ENCODE measurements around the gene PCMT1.
"Not testable (repeated sequence)": the region's sequence is repeated elsewhere in the genome, so short reads cannot be mapped to it uniquely, and the experiment has no call there.

PCMT1 gene

GRCh38 chr6:149750136-149750609 lies 632 bp downstream of the PCMT1 start:
- peak; percentile 59 for DNase-seq (ENCODE audit: low read depth)

GRCh38 chr6:149751239-149751638 lies 1.7 kb downstream of the PCMT1 start:
- no peak for DNase-seq (ENCODE audit: low read depth)

DNA sequence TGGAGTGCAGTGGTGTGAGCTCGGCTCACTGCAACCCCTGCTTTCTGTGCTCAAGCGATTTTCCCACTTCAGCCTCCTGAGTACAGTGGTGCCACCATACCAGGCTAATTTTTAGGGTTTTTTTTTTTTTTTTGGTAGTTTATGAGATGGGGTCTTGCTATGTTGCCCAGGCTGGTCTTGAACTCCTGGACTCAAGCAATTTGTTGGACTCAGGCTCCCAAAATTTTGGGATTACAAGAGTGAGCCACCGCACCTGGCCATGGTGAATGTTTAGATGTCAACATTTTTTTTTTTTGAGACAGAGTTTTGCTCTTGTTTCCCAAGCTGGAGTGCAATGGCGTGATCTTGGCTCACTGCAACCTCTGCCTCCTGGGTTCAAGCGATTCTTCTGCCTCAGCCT lies 2.4 kb downstream of the PCMT1 start:
- not testable (repeated sequence) for DNase-seq (ENCODE audit: low read depth)

DNA sequence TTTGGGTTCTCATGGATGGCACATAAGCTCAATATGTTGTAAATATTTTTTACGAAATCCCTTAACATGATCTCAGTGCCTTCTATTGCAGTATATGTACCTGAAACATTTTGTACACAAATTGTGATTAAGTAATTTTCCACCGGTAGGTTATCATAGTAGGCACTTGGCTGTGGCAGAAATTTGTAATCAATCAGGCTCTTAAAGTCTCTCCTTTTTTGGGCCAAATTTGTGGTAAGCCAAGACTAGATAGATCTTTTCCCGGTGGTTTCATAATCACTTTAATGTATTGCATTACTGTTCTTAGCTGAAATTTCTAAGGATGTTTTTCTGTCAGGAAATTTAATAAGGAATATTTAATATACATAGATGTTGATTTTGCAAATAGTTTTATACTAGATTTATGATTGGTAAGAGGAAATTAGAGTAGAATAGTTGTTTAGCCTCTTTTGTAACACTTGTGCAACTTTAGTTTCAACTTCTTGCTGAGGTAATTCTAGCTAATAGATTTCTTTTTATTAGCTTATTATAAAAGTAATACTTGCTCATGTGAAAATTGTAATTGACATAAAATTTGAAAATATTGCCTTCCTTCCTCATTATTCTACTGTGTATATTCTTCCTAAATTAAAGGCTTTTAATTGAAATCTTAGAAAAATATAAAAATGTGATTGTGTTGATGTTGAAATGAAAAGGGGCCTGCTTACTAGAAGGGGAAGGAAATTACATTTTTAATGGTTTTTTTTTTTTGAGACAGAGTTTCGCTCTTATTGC lies 3.2 kb downstream of the PCMT1 start:
- no peak for DNase-seq (ENCODE audit: low read depth)

DNA sequence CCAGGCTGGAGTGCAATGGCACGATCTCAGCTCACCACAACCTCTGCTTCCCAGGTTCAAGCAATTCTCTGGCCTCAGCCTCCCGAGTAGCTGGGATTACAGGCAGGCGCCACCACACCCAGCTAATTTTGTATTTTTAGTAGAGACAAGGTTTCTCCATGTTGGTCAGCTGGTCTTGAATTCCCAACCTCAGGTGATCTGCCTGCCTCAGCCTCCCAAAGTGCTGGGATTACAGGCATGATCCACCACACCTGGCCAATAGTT lies 3.8 kb downstream of the PCMT1 start:
- not testable (repeated sequence) for DNase-seq (ENCODE audit: low read depth)

DNA sequence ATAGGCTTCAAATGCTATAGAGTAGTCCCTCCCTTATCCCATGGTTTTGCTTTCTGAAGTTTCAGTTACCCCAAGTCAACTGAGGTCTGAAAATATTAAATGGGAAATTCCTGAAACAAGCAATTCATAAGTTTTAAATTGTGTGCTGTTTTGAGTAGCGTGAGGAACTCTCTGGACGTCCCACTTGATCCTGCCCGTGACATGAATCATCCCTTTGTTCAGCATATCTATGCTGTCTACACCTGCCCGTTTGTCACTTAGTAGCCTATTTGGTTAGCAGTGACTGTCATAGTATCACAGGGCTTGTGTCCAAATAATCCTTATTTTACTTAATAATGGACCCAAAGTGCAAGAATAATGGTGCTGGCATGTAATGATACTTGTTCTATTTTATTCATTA lies 5.0 kb downstream of the PCMT1 start:
- no peak for DNase-seq (ENCODE audit: low read depth)

DNA sequence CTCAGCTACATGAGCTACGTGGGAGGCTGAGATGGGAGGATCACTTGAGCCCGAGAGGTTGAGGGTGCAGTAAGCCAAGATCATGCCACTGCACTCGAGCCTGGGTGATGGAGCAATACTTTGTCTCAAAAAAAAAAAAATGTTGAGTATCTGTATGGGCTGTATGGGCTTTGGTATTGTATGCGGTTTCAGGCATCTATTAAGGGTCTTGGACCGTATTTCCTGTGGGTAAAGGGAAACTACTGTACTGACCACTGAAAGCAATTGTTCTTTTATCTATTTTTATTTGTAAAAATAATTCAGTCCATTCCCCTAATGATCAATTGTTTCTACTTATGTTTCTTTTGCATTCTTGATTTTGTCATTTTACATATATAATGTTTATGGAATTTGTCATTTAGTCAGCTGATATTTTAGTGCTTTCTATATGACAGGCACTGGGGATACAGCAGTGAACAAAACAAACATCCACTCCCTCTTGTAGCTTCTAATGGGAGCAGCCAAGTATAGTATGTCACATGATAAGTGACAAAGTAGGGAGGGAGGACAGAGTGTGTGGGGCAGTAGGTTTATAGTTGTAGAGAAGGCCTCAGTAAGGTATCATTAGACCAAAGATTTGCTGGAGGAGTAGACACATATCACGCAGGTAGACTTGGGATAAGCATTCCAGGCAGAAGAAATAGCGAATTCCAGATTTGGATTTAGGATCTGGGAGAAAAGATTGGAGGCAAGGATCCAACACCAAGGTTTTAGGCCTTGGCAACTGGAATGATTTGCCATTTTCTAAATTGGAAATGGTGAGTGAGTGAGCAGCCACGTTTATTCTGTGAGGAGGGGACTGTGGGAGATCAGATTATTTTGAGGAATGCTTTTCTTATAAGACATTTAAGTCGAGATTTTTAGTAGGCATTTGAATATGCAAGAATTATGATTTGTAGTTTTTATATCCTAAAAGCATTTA lies 6.0 kb downstream of the PCMT1 start:
- DNase-seq (ENCODE audit: low read depth): no peak

DNA sequence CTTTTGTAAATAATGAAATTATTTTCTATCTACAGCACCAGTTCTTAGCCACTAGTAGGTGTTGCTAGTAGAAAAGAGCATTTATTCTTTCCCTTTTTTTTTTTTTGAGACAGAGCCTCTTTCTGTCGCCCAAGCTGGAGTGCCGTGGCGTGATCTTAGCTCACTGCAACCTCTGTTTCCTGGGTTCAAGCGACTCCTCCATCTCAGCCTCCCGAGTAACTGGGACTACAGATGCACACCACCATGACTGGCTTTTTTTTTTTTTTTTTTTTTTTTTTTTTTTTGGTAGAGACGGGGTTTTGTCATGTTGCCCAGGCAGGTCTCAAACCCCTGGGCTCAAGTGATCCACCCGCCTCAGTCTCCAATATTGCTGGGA lies 6.7 kb downstream of the PCMT1 start:
- DNase-seq (ENCODE audit: low read depth): no peak

DNA sequence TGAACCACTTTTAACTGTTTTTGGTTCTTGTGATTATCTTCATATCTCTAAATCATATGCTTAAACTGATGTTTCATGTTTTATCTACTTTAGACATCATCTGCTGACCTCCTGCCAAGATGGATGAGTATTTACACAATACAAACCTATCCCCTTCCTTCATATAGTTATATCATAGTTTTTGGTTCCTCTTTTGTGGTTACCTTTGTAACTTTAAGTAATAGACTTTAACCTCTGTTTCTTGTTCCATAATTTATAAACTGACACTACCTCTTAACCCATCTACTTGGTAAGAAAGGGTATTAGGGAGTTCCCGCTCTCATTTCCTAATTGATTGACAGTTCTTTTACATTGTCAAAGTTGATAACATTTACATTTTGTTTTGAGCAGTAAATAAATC lies 11.9 kb downstream of the PCMT1 start:
- DNase-seq (ENCODE audit: low read depth): no peak

GRCh38 chr6:149763866-149764265 lies 14.3 kb downstream of the PCMT1 start:
- no peak for DNase-seq (ENCODE audit: low read depth)

DNA sequence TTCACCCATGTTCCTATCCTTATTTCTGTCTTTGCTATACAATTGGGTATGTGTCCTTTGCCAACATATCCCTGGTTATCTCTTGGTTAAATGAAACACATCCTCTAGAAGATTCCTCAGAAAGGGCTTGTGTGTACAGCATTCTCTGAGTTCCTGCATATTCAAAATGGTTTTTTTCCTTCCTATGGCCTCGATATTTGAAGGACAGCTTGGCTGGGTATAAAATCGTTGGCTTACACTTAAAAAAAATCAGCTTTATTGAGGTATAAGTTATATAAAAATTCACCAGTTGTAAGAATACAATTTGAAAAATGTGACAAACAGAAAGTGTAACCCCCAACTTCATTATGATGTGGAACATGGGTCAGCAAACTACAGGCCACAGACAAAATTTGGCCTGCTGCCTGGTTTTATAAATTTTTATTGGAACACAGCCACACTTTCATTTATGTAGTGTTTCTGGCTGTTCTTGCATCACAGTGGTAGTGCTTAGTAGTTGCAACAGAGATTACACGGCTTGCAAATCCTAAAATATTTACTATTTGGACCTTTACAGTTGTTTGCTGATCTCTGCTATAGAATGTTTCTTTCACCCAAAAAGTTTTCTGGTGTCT lies 16.7 kb downstream of the PCMT1 start:
- DNase-seq (ENCODE audit: low read depth): no peak

GRCh38 chr6:149769676-149770075 lies 20.1 kb downstream of the PCMT1 start:
- no peak for DNase-seq (ENCODE audit: low read depth)

DNA sequence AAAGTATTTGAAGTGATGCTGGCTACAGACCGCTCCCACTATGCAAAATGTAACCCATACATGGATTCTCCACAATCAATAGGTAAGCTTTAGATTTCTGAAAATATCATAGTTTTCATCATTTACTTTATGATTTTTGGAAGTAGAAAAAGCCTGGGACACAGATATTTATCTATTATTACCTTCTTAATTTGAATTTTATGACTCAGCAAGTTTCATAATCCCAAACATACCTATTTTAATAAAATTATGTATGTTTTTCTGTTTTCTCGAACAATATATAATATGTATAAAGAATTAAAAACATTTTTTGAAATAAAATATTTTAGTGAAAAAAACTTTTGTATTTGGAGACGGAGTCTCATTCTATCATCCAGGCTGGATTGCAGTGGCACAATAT lies 21.6 kb downstream of the PCMT1 start:
- DNase-seq (ENCODE audit: low read depth): no peak

DNA sequence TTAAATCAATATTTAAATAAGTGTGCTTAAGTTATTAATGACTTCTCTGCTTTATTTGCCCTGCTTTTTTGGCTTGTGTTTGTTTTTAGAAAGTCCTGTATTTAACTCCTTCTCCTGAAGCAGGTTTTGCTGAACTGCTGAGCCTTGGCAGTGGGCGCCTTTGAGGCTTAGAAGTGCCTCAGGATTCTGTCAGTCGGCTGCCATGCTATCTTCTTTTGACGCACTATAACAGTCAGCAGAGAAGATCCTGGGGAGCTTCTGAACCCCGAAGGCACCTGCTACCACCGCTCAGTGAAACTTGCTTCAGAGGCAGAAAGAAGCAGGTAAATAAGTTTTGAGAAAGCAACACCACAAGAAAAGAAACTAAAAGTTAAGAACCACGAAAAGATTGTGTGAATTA lies 22.4 kb downstream of the PCMT1 start:
- DNase-seq (ENCODE audit: low read depth): no peak

DNA sequence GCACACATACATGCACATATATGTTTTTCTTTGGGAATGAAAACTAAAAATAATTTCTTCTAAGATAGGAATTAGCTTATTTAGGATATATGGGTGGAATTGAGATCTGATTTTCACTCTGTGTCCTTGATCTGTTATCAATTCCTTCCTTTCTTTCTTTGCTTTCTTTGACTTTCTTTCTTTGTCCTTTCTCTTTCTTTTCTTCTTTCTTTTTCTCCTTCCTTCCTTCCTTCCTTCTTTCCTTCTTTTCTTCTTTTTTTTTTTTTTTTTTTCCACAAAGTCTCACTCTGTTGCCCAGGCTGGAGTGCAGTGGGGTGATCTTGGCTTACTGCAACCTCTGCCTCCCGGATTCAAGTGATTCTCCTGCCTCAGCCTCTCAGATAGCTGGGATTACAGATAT lies 28.1 kb downstream of the PCMT1 start:
- no peak for DNase-seq (ENCODE audit: low read depth)

DNA sequence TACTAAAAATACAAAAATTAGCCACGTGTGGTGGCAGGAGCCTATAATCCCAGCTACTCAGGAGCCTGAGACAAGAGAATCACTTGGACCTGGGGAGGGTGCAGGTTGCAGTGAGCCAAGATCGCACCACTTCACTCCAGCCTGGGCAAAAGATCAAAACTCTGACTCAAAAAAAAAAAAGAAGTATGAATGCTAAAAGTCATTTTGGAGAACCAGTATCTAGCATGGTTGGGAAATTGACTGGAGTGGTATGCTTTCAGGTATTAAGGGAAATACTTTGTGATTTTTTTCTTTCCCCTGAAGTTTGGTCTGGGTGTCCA lies 30.1 kb downstream of the PCMT1 start:
- no peak for DNase-seq (ENCODE audit: low read depth)

DNA sequence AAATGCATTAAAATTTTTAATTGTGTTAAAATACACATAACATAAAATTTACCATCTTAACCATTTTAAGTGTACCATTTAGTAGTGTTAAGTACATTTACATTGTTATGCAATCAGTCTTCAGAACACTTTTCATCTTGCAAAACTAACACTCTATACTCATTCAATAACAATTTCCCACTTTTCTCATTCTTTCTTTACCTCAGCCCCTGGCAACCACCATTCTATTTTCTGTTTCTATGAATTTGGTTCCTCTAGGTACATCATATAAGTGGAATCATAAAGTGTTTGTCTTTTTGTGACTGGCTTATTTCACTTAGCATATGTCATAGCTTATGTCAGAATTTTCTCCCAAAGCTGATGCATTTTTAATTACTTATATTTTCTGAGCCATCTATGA lies 32.2 kb downstream of the PCMT1 start:
- DNase-seq (ENCODE audit: low read depth): no peak

- DNase-seq (ENCODE audit: low read depth): no peak
These were observed 32.8 kb downstream of the PCMT1 start for GRCh38 chr6:149782337-149782736.

DNA sequence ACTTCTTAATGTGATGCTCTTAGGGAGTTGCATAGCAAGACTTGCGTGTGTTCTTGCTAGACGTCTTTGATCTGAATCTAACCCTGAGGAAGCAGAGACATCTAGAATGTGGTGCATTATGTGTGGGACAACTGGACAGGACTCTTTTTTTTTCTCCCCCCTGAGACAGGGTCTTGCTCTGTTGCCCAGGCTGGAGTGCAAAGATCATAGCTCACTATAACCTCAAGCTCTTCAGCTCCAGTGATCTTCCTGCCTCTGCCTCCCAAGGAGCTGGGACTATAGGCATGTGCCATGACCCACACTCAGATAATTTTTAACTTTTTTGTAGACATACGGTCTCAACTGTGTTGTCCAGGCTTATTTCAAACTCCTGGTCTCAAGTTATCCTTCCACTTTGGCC lies 34.0 kb downstream of the PCMT1 start:
- no peak for DNase-seq (ENCODE audit: low read depth)

GRCh38 chr6:149806127-149806526 lies 56.6 kb downstream of the PCMT1 start:
- DNase-seq (ENCODE audit: low read depth): no peak

DNA sequence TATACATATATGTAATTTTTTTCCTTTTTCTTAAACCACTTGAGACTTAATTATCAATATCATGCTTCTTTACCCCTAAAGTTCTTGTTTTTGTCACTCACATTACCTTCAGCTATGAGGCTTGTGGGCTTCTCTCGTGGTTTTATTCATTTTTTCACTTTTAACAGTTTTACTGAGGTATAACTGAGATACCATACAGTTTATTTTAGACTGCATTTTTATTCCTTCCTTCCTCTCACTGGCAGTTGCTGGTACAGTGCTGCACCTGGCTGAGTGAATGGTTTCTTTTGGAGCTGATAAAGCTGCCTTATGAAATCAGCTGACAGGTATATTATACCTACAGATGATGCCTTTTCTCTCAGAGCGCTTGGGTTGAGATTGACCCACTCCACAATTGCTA lies 60.3 kb downstream of the PCMT1 start:
- no peak for DNase-seq (ENCODE audit: low read depth)

- DNase-seq (ENCODE audit: low read depth): no peak
These were observed 63.8 kb downstream of the PCMT1 start for GRCh38 chr6:149813351-149813750.

DNA sequence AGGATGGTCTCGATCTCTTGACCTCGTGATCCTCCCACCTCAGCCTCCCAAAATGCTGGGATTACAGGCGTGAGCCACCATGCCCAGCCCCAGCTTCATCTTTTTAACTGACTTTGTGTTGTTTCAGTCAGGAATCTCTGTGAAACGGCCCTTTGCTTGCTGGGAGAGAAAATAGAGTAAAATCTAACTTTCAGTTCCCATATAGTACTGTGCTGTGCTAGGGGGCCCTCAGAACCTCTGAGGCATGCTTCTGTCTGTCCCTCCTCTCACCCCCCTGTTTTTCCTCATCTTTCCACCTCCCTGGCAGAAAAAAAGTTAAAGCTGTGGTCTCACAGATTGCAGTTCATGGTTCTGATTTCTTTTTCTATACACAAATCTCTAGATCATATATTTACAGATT lies 66.2 kb downstream of the PCMT1 start:
- no peak for DNase-seq (ENCODE audit: low read depth)
